HG03565 (cell line): Measurements from ENCODE around the gene PITX3.
A peak's percentile ranks its signal among the peaks of the same experiment; 100 is the strongest.
"Not testable (repeated sequence)": the region's sequence is repeated elsewhere in the genome, so short reads cannot be mapped to it uniquely, and the experiment has no call there.

ENCODE experiments used
- ATAC-seq: cut with Tn5 transposase; IDR thresholded peaks from one replicate; pipeline ENCODE4 v1.9.1; 2021; ENCODE audit warnings: mild to moderate bottlenecking, moderate library complexity; ENCODE audit not compliant: unreplicated experiment

PITX3 gene

GRCh38 chr10:102229810-102230263, 11.5 kb downstream of the PITX3 start:
- ATAC-seq = no peak

GRCh38 chr10:102227050-102227449, 14.3 kb downstream of the PITX3 start:
- no peak for ATAC-seq

DNA sequence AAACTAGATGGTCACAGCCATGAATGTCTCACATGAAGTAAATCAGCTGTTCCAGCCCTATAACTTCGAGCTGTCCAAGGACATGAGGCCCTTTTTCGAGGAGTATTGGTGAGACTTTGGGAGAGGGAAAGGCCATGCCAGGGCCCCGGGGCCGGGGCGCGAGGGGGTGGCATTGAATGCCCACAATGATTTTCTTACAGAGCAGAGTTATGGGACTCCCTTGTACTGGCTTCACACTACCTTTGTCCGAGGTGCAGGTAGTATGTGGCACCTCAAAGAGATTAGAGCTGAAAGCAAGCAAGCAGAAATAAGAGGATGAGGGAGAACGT, 14.8 kb downstream of the PITX3 start:
- ATAC-seq = no peak

DNA sequence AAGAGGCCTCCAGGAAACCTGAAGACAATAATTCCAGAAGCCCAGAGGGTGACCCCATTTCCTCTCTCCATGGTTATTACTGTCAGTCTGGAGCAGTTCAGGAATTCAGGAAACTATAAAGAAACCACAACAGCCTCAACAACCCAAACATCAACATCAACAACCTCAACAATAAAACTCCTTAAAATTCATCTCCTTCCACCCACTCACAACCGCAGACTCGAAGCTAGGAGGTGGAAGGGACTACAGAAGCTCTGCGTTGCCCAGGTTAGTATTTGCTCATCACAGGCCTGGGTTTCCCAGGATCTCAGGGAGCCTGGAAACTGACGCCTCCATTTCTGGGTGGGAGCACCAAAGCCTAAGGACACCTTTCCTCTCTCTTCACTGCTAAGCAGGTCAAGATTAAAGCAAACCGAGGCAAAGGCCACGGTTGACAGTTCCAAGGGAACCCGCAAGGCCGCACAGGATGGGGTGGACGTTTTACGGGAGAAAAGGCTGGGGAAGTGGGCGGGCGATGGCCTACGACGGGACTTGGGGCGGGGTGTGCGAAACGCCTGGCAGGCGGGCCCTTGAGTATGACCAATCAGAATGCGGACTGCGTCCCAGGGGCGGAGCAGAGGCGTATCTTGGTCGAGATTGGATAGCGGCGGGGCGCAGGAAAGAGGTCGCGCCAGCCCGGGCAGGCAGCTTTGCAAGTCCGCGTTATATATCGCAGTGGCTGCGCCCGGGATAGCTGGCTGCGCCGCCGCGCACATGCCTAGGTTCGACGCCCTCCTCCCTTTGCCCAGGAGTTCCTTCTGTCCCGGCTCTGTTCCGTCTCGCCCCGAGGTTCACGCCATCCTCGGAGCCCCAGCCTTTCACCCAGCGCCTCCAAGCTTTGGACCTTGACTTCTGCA, 15.4 kb downstream of the PITX3 start, which contains the start of gene ELOVL3:
ELOVL3 (plus strand) TSS at position 654 of the 896 bp plus-strand sequence. CDS start 250 bp downstream, outside the sequence.
- ATAC-seq = peak; percentile 93

DNA sequence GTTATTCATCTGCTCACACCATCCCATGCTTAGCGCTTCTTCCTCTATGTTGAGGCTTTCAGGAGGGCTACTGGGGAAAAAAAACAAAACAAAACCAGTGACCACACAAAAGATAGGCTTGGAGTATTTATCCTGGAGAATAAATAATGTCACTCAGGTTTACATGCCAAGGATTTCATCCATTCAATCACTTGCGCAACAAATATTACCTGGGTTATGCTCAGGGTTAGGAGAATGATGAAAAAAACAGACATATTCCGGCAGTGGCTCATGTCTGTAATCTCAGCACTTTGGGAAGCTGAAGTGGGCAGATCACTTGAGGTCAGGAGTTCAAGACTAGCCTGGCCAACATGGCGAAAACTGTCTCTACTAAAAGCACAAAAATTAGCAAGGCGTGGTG, 18.5 kb downstream of the PITX3 start:
- ATAC-seq = no peak

DNA sequence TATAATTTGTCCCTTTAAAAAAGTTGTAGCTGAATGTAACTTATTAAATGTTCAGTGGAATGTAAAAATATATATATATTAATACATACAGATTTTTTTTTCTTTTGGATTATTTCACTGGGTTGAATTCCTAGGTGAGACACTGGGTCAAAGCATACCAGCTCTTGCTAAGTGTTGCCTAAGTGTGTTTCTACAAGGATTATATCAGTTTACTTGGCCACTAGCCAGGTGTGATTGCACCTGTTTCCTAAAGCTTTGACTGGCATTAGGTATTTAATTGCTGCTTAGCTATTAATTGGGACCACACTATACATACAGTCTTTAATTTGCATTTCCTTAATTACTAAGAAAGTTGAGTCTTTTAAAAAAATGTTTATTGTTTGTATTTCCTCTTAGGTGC, 20.7 kb downstream of the PITX3 start:
- ATAC-seq = no peak

- no peak for ATAC-seq
Observed at GRCh38 chr10:102219370-102219769, 21.9 kb downstream of the PITX3 start.

- ATAC-seq = not testable (repeated sequence)
Observed at GRCh38 chr10:102213599-102213998, 27.7 kb downstream of the PITX3 start.

DNA sequence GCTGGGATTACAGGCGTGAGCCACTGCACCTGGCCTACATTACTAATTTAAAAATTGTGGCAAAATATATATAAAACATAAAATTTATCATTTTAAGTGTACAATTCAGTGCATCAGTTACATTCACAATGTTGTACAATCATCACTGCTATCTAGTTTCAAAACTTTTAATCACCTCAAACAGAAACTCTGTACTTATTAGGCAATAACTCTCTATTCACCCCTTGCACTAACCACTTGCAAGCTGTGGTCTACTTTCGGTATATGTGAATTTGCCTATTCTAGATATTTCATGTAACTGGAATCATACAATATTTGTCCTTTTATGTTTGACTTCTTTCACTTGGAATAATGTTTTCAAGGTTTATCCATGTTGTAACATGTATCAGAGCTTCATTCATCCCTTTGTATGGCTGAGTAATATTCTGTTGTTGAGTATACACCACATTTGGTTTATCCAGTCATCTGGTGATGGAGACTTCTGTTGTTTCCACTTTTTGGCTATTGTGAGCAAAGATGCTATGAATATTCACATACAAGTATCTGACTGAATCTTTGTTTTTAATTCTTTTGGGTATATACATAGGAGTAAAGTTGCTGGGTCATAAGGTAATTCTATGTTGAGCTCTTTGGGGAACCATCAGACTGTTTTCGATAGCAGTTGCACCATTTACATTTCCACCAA, 29.6 kb downstream of the PITX3 start:
- no peak for ATAC-seq

GRCh38 chr10:102208311-102209035, 32.8 kb downstream of the PITX3 start:
- ATAC-seq = no peak

GRCh38 chr10:102202386-102202785, 38.9 kb downstream of the PITX3 start:
- ATAC-seq = no peak

DNA sequence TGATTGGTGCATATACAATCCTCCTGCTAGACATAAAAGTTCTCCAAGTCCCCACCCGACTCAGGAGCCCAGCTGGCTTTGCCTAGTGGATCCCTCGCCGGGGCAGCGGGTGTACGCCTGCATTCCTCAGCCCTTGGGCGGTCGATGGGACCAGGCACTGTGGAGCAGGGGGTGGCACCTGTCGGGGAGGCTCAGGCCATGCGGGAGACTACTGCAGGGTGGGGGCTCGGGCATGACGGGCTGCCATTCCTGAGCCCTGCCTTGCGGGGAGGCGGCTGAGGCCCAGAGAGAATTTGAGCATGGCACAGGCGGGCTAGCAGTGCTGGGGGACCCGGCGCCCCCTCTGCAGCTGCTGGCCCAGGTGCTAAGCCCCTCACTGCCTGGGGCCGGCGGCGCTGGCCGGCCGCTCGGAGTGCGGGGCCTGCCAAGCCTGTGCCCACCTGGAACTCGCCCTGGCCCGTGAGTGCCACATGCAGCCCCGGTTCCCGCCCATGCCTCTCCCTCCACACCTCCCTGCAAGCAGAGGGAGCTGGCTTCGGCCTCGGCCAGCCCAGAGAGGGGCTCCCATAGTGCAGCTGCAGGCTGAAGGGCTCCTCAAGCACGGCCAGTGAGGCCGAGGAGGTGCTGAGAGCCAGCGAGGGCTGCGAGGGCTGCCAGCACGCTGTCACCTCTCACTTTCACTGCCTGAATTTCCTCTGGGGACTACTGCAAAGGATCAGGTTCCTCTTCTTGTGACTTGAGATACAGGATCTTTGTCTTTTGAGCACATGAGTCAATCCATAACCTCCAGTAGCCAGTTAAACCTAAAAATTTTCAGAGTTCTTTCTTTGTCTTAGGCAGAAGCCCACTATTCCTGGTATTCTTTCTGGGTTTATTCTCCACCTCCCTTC, 40.3 kb downstream of the PITX3 start:
- no peak for ATAC-seq

DNA sequence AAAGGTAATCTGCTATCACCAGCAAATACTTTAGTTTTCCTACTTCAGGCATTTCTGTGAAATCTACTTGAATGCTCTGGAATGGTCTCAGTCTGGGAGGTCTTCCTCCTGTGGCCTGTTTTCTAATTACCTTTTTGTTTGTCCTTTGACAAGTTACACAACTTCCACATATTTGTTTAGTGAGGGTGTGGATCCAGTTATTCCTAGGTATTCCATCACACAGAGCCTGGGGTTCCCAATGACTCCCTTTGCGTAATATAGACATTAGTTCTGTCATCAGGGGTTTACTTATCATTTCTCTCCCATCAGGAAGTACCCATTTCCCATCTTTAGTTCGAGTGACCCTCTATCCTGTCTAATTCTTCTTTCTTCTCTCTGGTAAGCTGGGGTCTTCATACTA, 43.3 kb downstream of the PITX3 start:
- ATAC-seq = no peak

GRCh38 chr10:102196893-102197292, 44.4 kb downstream of the PITX3 start:
- ATAC-seq = no peak

GRCh38 chr10:102195296-102195870, 45.9 kb downstream of the PITX3 start:
- no peak for ATAC-seq

GRCh38 chr10:102191956-102192355, 49.4 kb downstream of the PITX3 start:
- ATAC-seq = no peak

DNA sequence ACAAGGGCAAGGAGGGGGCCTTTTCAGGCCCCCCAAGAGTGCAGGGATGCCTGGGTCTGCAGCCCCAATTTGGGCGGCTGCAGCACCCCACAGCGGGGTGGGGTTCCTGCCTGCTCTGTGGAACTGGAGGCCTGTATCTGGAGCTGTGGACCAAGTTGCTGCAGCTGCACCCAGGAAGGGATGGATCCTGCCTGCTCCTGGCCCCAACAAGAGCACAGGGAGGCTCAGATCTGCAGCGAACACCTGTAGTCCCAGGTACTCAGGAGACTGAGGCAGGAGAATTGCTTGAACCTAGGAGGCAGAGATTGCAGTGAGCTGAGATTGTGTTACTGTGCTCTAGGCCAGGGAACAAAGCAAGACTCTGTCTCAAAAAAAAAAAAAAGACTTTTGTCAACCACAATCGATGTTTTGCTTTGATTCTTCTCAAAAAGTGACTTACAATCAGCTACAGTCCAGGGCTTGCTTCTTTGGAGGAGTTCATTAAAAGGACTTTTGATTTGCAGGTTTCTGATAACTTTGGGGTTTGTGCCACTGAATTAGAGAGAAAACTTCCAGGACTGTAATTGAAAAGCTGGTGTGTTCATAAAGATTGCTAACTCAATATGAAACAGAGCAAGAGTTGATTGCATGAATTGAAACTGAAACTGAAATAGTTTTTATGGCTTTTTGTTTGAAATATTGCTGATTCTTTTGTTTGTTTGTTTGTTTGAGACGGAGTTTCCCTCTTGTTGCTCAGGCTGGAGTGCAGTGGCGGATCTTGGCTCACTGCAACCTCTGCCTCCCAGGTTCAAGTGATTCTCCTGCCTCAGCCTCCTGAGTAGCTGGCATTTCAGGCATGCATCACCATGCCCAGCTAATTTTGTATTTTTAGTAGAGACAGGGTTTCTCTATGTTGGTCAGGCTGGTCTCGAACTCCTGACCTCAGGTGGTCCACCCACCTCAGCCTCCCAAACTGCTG, 52.1 kb downstream of the PITX3 start:
- ATAC-seq = not testable (repeated sequence)

- ATAC-seq = no peak
Observed at GRCh38 chr10:102188298-102188940, 52.9 kb downstream of the PITX3 start.
